Measurements from ENCODE around the gene MSRB1.
A peak's percentile ranks its signal among the peaks of the same experiment; 100 is the strongest.

The MSRB1 gene

GRCh38 chr16:1971796-1972489, 28.9 kb upstream of the MSRB1 start, which contains the start of gene TBL3:
TSS of gene TBL3 (plus strand) at chr16:1972053. CDS start at chr16:1972165, 112 bp downstream.
- TF ChIP-seq, protein P1, sequence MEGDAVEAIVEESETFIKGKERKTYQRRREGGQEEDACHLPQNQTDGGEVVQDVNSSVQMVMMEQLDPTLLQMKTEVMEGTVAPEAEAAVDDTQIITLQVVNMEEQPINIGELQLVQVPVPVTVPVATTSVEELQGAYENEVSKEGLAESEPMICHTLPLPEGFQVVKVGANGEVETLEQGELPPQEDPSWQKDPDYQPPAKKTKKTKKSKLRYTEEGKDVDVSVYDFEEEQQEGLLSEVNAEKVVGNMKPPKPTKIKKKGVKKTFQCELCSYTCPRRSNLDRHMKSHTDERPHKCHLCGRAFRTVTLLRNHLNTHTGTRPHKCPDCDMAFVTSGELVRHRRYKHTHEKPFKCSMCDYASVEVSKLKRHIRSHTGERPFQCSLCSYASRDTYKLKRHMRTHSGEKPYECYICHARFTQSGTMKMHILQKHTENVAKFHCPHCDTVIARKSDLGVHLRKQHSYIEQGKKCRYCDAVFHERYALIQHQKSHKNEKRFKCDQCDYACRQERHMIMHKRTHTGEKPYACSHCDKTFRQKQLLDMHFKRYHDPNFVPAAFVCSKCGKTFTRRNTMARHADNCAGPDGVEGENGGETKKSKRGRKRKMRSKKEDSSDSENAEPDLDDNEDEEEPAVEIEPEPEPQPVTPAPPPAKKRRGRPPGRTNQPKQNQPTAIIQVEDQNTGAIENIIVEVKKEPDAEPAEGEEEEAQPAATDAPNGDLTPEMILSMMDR (IDR thresholded peaks at IDR 0.05; ENCODE audit: low read depth, low read length), result no peak
- peak within 1 kb of the TSS; percentile 93 for H3K4me3 ChIP-seq (ENCODE audit: low read depth, low read length)

DNA sequence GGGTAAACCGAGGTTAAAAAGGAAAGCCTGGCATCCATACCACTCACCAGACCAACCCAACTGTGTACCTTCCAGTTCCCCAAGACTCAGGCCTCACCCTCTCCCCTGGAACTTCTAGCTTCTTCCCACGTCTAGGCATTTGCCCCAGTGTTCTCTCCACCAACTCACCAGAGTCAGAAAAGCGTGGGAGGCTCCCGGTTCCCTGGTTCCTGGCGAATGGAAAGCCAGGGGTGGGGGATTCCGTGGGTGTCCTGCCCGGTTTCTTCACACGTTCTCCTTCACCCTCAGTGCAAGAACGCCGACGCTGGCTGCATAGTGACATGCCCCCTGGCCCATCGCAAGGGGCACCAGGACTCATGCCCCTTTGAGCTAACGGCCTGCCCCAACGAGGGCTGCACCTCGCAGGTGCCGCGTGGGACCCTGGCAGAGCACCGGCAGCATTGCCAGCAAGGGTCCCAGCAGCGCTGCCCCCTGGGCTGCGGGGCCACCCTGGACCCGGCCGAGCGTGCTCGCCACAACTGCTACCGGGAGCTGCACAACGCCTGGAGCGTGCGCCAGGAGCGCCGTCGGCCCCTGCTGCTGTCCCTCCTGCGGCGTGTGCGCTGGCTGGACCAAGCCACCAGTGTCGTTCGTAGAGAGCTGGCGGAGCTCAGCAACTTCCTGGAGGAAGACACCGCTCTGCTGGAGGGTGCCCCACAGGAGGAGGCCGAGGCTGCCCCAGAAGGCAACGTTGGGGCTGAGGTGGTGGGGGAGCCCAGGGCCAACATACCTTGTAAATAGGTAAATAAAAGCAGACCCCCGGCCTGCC, 25.4 kb upstream of the MSRB1 start:
- TF ChIP-seq, protein P1 (IDR thresholded peaks at IDR 0.05; ENCODE audit: low read depth, low read length), result no peak

GRCh38 chr16:1966460-1966859, 23.5 kb upstream of the MSRB1 start, which contains the start of gene RNF151:
TSS of gene RNF151 (plus strand) at chr16:1966856. CDS start at chr16:1966882, 26 bp downstream.
- TF ChIP-seq, protein P1 (IDR thresholded peaks at IDR 0.05; ENCODE audit: low read depth, low read length), result no peak
- H3K4me3 ChIP-seq (ENCODE audit: low read depth, low read length), result peak within 1 kb of the TSS; percentile 96

More for the DNA sequence above, 25.4 kb upstream of the MSRB1 start:
- no peak overlapping the region for H3K4me3 ChIP-seq (ENCODE audit: low read depth, low read length)

GRCh38 chr16:1965396-1966001, 22.5 kb upstream of the MSRB1 start:
- H3K4me3 ChIP-seq (ENCODE audit: low read depth, low read length), result peak overlapping the region; percentile 96
- TF ChIP-seq, protein P1 (IDR thresholded peaks at IDR 0.05; ENCODE audit: low read depth, low read length), result no peak

DNA sequence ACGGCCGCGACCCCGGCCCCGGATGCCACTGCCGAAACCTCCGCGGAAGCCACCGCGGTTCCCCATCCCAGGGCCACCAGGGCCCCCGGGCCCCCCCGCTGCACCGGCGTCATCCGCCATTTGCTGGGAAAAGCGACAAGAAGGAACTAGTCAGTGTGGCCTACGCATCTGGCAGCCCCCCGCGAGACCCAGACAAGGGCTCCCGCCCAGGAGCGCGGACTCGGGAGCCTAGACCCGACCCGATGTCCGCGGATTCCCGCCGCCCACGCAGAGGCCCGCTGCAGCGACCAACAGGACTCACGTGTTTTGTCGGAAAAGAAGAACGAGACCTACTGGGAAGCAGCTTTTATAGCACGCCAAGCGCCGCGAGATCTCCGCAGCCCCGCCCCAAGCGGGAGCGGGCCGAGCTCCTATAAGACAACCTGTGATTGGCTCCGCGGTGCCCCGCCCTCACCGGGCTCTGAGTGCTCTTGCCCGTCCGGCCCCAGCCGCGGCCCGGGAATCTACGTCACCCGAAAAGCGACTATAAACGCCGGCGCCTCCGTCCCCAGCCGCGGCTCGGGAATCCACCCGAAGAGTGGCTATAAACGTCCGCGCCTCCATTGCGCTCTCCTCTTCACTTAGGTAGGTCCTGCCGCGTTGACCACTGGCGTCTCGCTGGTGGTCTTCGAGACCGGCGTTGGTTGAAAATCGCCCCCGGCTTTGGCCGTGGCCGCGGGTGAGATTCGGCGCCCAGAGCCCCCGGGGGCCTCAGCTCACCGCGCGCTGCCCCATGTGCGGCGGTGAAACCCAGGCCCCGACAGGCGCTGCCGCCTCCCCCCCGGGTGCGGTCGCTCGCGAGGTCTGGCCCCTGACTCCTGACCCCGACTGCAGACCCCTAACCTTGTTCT, 21.8 kb upstream of the MSRB1 start, which contains the start of gene RPS2:
Gene RPS2 (minus strand): TSS at position 321 of the 890 bp plus-strand sequence. CDS start 201 bp downstream, at position 120.
- peak within 1 kb of the TSS; percentile 96 for H3K4me3 ChIP-seq (ENCODE audit: low read depth, low read length)

More for the DNA sequence above, 21.8 kb upstream of the MSRB1 start, which contains the start of gene RPS2:
- TF ChIP-seq, protein P1 (IDR thresholded peaks at IDR 0.05; ENCODE audit: low read depth, low read length), result no peak
